ENCODE data around the gene IL4.
"Not testable (repeated sequence)": the region's sequence is repeated elsewhere in the genome, so short reads cannot be mapped to it uniquely, and the experiment has no call there.

The IL4 gene

DNA sequence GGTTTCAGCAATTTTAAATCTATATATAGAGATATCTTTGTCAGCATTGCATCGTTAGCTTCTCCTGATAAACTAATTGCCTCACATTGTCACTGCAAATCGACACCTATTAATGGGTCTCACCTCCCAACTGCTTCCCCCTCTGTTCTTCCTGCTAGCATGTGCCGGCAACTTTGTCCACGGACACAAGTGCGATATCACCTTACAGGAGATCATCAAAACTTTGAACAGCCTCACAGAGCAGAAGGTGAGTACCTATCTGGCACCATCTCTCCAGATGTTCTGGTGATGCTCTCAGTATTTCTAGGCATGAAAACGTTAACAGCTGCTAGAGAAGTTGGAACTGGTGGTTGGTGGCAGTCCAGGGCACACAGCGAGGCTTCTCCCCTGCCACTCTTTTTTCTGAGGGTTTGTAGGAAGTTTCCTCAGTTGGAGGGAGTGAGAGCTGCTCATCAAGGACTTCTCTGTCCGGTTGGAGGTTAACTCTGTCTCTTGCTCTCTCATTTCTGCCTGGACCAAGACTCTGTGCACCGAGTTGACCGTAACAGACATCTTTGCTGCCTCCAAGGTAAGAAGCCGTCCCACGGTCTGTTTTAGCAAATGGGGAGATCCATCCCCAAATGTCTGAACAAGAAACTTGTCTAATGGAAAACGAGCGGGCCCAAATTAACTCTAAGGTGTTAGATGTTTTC is at the start of gene IL4:
TSS of gene IL4 (plus strand) at position 51 of the 692 bp plus-strand sequence. CDS start at position 113, 62 bp downstream.
- DNase-seq (ENCODE audit: low read depth) = no peak

DNA sequence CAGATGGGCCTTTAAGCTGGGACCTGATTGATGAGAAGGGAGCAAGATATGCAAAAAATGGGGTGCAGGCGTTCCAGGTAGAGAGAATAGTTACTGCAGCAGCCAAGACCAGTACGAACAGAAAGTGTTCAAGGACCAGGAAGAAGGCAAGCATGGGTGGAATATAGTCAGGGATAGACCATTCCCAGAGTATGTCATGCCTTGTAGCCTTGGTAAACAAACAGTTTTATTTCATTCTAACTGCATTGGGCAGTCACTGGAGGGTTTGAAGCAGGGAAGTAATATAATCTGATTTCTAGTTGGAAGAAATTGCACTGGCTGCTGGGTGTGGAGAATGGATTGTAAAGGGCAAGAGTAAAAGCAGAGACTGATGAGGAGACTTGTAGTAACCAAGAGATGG is 46.3 kb upstream of the IL4 start:
- no peak for DNase-seq (ENCODE audit: low read depth)

DNA sequence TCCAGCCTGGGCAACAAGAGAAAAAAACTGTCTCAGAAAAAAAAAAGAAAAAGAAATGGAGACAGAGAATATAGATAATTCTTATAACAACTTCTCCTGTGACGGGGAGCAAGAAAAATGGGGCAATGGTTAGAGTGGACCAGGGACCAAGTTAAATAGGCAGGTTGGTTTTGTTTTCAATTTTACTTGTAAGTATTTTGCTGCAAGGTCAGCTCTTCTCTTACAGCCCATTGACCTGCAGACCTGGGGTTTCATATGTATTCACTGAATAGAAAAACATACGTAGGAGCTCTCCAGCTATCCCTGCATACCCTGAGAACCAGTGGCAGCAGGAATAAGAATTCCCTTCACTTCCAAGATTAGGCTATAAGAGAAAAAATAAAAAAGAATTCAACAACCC is 45.0 kb upstream of the IL4 start:
- no peak for DNase-seq (ENCODE audit: low read depth)

DNA sequence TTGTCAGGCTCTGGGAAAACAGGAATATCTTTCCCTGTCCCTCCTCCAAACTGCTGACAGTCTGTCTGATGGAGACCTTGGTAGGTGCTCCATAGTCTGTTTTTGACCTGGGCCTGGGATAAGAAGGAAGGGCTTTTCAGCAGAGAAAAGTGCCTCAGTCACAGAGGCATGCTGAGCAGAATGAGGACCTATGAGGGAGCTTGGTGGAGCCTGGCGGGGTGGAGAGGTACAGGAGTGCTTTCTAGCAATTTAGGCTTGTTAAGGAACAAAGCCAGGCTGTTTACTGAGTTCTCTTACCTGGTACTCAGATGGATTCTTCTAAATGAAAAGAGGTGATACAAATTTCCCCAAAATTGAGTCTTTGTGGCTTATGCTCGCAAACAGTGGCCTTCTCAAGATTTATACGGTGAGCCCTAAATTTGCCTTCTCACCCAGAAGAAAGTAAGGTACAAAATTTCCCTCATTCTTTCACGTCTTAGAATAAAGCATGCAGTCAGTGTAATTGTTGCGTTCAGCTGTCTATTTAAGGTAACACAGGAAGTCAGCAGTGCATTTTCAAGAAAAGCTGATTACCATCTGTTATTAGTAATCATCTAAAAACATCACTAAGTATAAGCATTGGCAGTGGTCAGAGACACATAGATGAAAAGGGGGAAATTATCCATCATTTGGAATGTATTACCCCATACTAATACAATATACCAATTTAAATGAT is 44.4 kb upstream of the IL4 start:
- no peak for DNase-seq (ENCODE audit: low read depth)

DNA sequence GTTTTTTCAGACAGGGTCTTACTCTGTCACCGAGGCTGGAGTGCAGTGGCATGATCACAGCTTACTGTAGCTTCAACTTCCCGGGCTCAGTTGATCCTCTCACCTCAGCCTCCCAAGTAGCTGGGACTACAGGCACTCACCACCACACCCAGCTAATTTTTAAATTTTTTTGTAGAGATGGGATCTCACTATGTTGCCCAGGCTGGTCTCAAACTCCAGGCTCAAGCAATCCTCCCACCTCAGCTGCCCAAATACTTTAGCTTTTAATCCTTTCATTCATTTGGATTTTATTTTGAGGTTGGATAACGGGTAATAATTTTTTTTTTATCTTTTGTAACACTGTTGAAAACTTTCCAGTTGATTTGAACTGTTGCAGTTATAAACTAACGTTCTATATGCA is 40.2 kb upstream of the IL4 start:
- DNase-seq (ENCODE audit: low read depth) = not testable (repeated sequence)

DNA sequence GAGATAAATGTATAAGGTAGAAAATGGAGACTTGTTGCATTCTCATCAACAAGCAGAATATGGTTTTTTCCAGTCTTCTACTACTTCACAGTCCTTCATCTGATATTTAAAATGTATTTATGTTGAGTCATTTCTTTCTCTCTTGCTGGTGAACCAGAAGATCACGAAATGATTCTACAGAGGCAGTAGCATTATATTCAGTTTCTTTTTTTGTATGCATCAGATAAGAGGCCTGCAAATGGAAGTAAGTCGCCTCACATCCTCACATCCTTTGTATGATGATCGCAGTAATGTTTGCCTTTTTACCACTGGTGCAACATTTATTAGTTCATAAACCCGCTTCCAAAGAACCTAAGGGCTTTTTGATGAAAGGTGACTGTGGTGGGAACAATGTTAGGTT is 37.9 kb upstream of the IL4 start:
- DNase-seq (ENCODE audit: low read depth) = no peak

DNA sequence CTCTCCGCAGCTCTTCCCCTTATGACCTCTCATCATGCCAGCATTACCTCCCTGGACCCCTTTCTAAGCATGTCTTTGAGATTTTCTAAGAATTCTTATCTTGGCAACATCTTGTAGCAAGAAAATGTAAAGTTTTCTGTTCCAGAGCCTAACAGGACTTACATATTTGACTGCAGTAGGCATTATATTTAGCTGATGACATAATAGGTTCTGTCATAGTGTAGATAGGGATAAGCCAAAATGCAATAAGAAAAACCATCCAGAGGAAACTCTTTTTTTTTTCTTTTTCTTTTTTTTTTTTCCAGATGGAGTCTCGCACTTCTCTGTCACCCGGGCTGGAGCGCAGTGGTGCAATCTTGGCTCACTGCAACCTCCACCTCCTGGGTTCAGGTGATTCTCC is 36.5 kb upstream of the IL4 start:
- no peak for DNase-seq (ENCODE audit: low read depth)

DNA sequence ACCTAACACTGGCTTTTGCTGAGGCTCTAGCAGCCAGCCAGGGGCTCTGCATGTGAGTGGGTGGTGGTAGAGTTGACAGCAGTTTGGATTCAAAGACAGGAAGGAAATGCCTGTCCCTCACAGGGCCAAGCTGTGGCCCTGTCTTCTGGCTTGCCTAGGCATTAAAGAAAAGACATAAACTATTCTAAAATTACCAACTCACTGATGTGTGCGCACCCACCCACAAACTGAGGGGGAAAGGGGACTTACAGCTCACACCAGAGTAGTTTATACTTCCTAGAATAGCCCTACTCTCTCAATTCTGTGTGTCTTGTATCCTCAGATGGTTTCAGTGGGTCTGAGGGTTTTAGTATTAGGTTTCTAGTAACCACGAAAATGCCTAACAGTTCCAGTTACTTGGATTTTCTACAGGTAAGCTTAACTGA is 34.1 kb upstream of the IL4 start:
- no peak for DNase-seq (ENCODE audit: low read depth)

DNA sequence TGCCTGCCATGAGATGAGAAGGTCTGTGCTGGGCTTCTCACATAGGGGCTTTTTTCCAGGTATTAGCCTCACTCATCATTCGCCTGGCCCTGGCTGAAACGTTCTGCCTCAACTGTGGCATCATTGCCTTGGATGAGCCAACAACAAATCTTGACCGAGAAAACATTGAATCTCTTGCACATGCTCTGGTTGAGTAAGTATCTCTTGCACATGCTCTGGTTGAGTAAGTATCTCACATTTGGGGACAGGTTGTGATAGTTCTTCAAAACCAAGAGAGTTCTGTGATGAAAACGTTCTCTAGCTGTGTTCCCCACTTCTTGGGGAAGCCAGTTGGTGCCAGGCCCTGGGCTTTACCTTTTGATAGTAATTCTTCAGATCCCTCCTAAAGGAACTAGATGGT is 33.2 kb upstream of the IL4 start:
- DNase-seq (ENCODE audit: low read depth) = no peak

DNA sequence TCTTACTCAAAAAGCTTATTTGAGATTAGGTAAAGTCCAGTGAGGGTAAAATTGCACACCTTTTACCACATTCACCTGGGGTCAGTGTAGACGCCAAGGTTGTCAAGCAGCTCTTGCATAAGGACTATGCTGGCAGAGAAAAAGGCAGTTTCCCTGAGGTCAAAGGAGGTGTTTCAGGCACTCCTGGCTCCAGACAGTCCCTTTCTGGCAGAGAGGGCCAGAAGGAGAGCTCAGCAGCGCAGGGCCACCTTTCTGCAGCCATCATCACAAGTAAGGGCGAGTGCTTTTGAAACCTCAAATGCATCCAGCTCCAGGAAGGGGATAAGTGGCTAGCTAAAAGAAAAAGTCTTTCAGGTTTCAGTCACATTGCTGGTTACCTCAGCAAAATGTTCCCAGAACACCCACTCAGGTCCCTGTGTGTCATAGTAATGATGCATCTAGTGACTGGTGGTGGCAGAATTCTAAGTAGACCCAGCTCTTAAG is 32.5 kb upstream of the IL4 start:
- no peak for DNase-seq (ENCODE audit: low read depth)

DNA sequence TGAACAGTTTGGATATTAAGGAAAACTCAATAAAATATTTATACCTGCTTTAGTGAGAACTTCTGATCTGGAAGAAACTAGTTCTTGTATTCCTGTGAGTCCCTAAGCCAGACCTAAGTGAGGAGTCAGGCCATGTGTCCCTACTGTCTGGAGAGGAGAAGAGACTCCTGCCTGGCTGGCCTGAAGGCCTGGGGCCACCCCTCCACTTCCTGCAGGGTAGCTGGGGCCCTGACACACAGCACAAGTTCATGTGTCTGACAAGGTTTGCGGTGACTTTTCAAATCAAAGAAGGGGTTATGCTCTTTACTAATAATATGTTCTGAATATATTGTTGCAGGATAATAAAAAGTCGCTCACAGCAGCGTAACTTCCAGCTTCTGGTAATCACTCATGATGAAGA is 31.9 kb upstream of the IL4 start:
- no peak for DNase-seq (ENCODE audit: low read depth)

DNA sequence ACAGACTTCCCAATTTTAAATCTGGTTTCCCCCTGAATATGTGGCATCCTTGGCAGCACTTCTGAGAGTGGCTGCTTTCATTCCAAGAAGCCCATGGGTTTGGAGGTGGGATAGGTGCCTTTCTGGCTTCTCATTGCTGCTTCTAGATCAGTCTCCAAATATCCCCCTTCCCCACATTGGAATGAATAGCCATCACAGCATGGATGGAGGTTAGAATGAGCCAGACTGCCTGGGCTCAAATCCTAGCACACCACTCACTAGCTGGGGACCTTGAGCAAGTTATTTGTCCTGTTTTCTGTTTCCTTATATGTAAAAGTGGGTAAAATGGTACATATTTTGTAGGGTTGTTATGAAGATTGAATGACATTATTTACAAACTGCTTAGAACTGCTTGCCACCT is 29.6 kb upstream of the IL4 start:
- no peak for DNase-seq (ENCODE audit: low read depth)

DNA sequence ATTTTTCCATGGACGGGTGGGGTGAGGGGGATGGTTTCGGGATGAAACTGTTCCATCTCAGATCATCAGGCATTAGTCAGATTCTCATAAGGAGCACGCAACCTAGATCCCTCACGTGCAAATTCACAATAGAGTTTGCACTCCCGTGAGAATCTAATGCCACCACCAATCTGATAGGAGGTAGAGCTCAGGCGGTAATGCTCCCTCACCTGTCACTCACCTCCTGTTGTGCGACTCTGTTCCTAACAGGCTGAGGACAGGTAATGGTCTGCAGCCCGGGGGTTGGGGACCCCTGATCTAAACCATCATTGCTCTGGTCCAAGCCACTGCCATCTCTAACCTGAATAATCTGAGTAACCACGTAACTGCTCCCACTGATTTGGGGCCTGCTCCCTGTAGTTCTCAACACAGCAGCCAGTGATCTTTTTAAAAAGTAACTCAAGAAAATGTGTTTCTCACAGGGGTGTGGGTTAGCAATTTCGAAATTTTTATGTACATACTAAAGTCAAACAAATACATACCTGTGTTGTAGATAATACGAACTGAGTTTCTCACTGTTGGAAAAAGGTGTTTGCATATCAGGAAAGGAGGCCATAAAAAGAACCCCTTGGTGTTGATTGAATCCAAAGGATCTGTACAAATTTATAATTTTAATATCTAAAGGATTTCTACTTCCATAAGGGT is 27.1 kb upstream of the IL4 start:
- DNase-seq (ENCODE audit: low read depth) = no peak

DNA sequence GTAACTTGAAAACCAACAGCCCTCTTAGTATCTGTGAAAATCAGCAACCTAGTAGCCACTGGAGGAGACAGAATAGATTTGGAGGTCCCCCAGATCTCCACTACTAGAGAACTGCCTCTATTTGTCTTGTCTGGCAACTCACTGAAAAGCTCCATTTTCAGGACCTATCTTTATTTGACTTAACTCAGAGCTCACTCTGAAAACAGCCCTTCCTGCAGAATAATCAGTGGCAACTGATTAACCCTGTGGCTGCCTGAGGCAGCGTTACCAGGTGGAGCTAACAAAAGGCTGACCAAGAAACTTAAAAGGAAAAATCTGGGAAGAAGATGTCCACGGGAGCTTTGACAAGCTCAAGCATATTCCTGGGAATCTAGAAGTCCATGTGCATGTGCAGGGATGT is 26.3 kb upstream of the IL4 start:
- no peak for DNase-seq (ENCODE audit: low read depth)

DNA sequence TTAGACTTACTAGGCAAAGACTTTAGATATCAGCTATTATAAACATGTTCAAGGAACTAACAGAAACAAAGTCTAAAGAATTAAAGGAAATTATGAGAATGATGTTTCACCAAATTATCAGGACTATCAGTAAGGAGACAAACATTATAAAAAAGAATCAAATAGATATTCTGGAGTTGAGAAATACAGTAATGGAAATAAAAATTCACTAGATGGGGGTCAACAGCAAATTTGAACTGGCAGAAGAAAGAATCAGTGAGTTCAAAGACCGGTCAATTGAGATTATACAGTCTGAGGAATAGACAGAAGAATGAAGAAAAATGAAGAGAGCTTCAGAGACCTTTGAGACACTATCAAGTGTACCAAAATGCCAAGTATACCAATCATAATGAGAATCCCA is 25.4 kb upstream of the IL4 start:
- DNase-seq (ENCODE audit: low read depth) = no peak

DNA sequence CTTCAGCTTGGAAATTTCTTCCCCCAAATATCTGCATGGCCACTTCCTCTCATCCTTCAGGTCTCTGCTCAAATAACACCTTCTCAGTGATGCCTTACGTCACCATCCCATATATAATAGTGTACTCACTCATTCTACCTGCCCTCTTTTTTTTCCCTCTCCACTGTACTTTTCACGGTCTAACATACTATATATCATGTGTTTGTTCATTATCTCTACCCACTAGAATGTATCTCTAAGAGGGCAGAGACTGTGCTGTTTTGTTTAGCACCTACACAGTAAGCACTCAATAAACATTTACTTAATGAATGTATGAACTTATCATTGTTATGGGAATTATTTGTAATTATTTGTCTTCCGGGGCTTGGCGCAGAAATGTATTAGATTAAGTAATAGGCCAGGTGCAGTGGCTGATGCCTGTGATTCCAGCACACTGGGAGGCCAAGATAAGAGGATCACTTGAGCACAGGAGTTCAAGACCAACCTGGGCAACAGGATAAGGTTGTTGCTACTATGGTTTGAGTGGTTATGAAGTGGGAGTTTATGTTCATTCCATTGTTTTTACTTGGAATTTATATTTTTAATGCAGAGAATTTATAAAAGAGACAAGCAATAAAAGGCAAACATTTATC is 21.8 kb upstream of the IL4 start:
- DNase-seq (ENCODE audit: low read depth) = no peak

DNA sequence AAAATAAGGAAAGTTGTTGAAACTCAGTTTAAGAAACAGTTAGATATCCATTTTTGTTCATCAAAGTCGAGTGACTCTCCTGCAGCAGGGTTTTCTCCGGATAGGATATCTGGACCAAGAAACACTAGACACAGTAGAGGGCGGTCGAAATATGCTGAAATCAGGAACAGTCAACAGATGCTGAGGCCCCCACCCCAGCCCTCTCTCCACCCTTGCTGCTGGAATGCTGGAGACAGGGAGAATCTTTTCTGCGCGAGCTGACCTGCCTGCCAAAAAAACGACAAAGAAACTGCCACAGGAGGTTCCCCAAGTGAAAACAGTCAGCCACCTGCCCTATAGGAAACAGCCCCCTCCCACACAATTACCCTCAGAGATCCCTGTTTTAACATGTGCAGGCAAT is 20.1 kb upstream of the IL4 start:
- no peak for DNase-seq (ENCODE audit: low read depth)

DNA sequence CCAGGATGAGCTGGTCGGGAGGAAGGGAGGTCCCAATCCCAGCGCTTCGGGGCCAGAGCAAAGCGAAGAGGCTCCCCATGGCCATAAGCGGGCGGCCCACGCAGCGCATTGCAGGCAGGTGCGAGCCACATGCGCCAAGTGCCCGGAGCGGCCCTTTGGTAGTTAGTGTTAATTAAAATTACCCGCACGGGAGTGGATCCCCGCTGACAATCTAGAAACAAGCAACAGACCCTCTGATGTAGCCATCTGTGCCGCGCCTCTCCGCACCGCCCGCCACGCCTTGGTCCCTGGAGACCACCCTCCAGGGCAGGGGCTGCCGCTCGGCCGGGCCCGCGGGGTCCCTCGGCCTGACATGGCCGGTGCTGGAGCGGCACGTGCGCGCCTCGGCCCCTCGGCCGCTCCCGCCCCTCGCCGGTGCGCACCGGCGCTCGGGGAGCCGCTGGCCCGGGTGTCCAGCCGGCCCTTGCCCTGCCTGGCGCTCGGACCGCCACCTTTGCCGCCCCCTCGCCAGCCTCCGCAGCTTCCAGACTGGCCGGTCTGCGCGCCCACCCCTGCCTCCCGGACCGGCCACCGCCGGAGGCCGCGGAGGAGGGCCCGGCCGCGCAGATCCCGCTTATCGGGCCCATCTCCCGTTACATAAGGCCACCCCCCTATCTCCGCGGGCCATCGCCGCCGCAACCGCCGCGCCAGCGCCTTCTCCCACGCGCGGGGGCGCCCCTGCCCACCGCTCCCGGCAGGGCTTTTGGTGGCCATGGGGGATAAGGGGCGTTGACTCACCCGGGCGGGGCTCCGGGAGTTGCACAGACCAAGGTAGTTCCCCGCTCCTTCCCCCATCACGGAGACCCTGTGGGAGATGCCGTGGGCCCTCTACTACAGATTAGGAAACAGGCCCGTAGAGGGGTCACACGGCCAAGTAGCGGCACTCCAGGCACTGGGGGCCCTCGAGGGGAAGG is 17.7 kb upstream of the IL4 start:
- DNase-seq (ENCODE audit: low read depth) = no peak

DNA sequence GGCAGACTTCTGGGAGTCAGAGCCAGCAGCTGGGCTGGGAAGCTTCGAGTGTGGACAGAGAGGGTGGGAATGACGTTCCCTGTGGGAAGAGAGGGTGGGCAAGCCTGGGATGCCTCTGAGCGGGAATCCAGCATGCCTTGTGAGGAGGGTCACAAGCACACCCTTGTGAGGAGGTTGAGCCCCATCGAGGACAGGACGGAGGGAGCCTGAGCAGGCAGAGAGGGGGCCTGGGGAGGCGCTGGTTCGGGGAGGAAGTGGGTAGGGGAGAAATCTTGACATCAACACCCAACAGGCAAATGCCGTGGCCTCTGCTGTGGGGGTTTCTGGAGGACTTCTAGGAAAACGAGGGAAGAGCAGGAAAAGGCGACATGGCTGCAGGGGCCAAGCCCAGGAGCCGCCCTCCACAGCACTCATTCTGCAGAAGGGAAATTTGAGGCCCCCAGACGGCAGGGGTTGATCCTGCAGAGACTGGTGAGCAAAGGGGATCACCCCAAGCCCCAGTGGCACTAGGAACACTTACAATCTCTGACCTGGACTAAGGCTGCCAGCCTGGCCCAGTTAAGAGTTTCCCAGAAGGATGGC is 16.9 kb upstream of the IL4 start:
- DNase-seq (ENCODE audit: low read depth) = no peak

DNA sequence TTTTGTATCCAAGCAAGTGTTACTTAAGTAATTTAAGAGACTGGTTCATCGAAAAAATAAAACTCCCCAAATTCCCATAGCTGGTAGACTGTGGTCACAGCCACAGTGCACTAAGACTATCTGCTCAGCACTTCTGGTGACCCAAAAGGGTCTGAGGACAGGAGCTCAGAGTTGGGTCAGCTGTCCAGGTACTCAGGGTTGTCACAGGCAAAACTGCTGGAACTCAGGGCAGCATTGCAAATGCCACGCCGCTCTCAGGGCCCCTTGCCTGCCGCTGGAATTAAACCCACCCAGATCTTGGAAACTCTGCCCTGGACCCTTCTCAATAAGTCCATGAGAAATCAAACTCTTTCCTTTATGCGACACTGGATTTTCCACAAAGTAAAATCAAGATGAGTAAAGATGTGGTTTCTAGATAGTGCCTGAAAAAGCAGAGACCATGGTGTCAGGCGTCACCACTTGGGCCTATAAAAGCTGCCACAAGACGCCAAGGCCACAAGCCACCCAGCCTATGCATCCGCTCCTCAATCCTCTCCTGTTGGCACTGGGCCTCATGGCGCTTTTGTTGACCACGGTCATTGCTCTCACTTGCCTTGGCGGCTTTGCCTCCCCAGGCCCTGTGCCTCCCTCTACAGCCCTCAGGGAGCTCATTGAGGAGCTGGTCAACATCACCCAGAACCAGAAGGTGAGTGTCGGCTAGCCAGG is 16.0 kb upstream of the IL4 start, which contains the start of gene IL13:
TSS of gene IL13 (plus strand) at position 498 of the 705 bp plus-strand sequence. CDS start at position 512, 14 bp downstream.
- no peak for DNase-seq (ENCODE audit: low read depth)
